GM12878 (cell line): ENCODE measurements around the gene LETMD1. TPM values are rescaled to one million over a fixed set of nuclear protein-coding genes. Genes with fewer than 3 reads are reported as not detected.

Source experiments
- ATAC-seq: fragments of 200-7000 bp; cut with Tn5 transposase; 3 replicates; pipeline ENCODE4 v1.9.1; 2020; ENCODE audit warnings: mild to moderate bottlenecking, moderate library complexity
- BruUV-seq: library from RNA; stranded (reverse); fragments of 400-500 nt; replicated peaks from 2 replicates; lab custom pipeline; 2021; lab: Mats Ljungman, UMichigan
- CTCF ChIA-PET: fragments of 300-600 bp; sonication (Branson Sonifier 250); formaldehyde crosslinking; extraction: SDS; loops from one replicate; lab custom pipeline; 2021; ENCODE audit warnings: inconsistent platforms; lab: Yijun Ruan, JAX
- POLR2A ChIA-PET: fragments of 350-600 bp; formaldehyde crosslinking; extraction: SDS; loops from one replicate; lab custom pipeline; 2021; ENCODE audit warnings: inconsistent platforms; lab: Charles Lee
- RAD21 ChIA-PET: fragments of 300-600 bp; sonication (Branson Sonifier 250); formaldehyde crosslinking; loops from one replicate; lab custom pipeline; 2023; ENCODE audit warnings: antibody characterized with exemption; ENCODE audit not compliant: unreplicated experiment; lab: Charles Lee
- SMC1A ChIA-PET: fragments of 300-600 bp; sonication (Branson Sonifier 250); formaldehyde crosslinking; loops from one replicate; lab custom pipeline; 2023; ENCODE audit not compliant: unreplicated experiment, uncharacterized antibody; lab: Charles Lee
- DNase-seq: peaks from one replicate; pipeline ENCODE4 v3.0.0-alpha.2; 2011; ENCODE audit warnings: low read depth, low spot score
- FAIRE-seq: peaks from 3 replicates; lab custom pipeline; 2011; peaks lifted over from hg19 to GRCh38; lab: Jason Lieb, UNC
- H2AFZ ChIP-seq: 2 replicates; pipeline ENCODE4 v1.6.0; 2011; ENCODE audit warnings: low read depth, low read length, control low read depth; ENCODE audit not compliant: control insufficient read depth
- H3K27ac ChIP-seq: 2 replicates; pipeline ENCODE4 v1.5.1; 2011; ENCODE audit warnings: control low read depth; ENCODE audit not compliant: control insufficient read depth, insufficient read depth
- H3K27me3 ChIP-seq, 2 experiments: replicated peaks in 1 of 2; 2 replicates each; pipeline versions ENCODE4 v1.6.0 to v1.6.1; 2011; ENCODE audit warnings: low read length in 1 of 2; ENCODE audit not compliant: control insufficient read depth in 2 of 2, insufficient read depth in 2 of 2
- H3K36me3 ChIP-seq, 2 experiments: 2 replicates each; pipeline ENCODE4 v1.5.1; 2011; ENCODE audit warnings: low read length in 1 of 2; ENCODE audit not compliant: control insufficient read depth in 2 of 2, insufficient read depth in 2 of 2
- H3K4me1 ChIP-seq: 2 replicates; pipeline ENCODE4 v1.6.1; 2011; ENCODE audit warnings: mild to moderate bottlenecking, low read length, moderate library complexity, mixed read lengths; ENCODE audit not compliant: control insufficient read depth, insufficient read depth
- H3K4me2 ChIP-seq: 2 replicates; pipeline ENCODE4 v1.6.0; 2011; ENCODE audit warnings: control low read depth; ENCODE audit not compliant: control insufficient read depth, insufficient read depth
- H3K4me3 ChIP-seq: fragments of 200-600 bp; sonication (generic); 2 replicates; pipeline ENCODE4 v1.5.1; 2016
- H3K79me2 ChIP-seq: 2 replicates; pipeline ENCODE4 v1.6.0; 2011; ENCODE audit warnings: low read length; ENCODE audit not compliant: control insufficient read depth, insufficient read depth
- H3K9ac ChIP-seq: 2 replicates; pipeline ENCODE4 v1.8.0; 2011; ENCODE audit warnings: low read length, control low read depth, mixed read lengths; ENCODE audit not compliant: control insufficient read depth, insufficient read depth
- H3K9me3 ChIP-seq: replicated peaks from 3 replicates; pipeline ENCODE4 v1.5.1; 2011; ENCODE audit warnings: mild to moderate bottlenecking, low read length; ENCODE audit not compliant: control insufficient read depth, insufficient read depth
- H4K20me1 ChIP-seq: 2 replicates; pipeline ENCODE4 v1.6.0; 2011; ENCODE audit not compliant: control insufficient read depth, insufficient read depth
- IKZF2 ChIP-seq, 2 experiments: fragments of 450-650 bp; IDR thresholded peaks; 2 replicates each; pipeline ENCODE4 v1.6.1; 2017; ENCODE audit warnings: mild to moderate bottlenecking in 2 of 2, moderate library complexity in 2 of 2
- IRF4 ChIP-seq: IDR thresholded peaks from 2 replicates; pipeline ENCODE4 v1.6.1; 2011; ENCODE audit warnings: low read depth, low read length
- LARP7 ChIP-seq: fragments of 450-650 bp; IDR thresholded peaks from 2 replicates; pipeline ENCODE4 v1.6.1; 2017; ENCODE audit warnings: mild to moderate bottlenecking
- MTA3 ChIP-seq: IDR thresholded peaks from 2 replicates; pipeline ENCODE4 v1.6.1; 2012; ENCODE audit warnings: low read length, inconsistent platforms, borderline replicate concordance
- MYC ChIP-seq: IDR thresholded peaks from 2 replicates; pipeline ENCODE4 v1.6.1; 2011; ENCODE audit warnings: mild to moderate bottlenecking, low read length, moderate library complexity, inconsistent platforms; ENCODE audit not compliant: insufficient read depth, insufficient replicate concordance, insufficient read length, severe bottlenecking
- NR2F1 ChIP-seq: fragments of 450-650 bp; conservative IDR thresholded peaks from 2 replicates; pipeline ENCODE4 v1.6.1; 2017; ENCODE audit warnings: mild to moderate bottlenecking
- SP1 ChIP-seq: IDR thresholded peaks from one replicate; pipeline ENCODE4 v1.6.1; 2011; ENCODE audit warnings: low read depth, low read length
- ZNF24 ChIP-seq: fragments of 450-650 bp; IDR thresholded peaks from 2 replicates; pipeline ENCODE4 v1.6.1; 2017; ENCODE audit warnings: antibody characterized with exemption, mild to moderate bottlenecking
- WGBS: methylation state at CpG from one replicate; pipeline ENCODE4 v1.1.6; 2016; ENCODE audit warnings: low lambda C conversion rate; ENCODE audit not compliant: insufficient replicate concordance, insufficient coverage; ENCODE audit errors: missing lambda C conversion rate; 5-methylcytosine and 5-hydroxymethylcytosine counted together
- in situ Hi-C: fragments of 300-500 bp; cut with MboI; formaldehyde crosslinking; loops from 9 replicates; pipeline ENCODE4 v1.14.3; 2018; ENCODE audit warnings: mixed read lengths
- intact Hi-C: fragments of 100-400 bp; cut with micrococcal nuclease; formaldehyde crosslinking; loops from one replicate; pipeline ENCODE4 v1.14.2; 2022; ENCODE audit not compliant: unreplicated experiment
- polyA plus RNA-seq, 11 experiments: library from polyadenylated mRNA; depleted of rRNA in 4 of 11; unstranded in 6 of 11; stranded (reverse) in 5 of 11; fragments of >200 nt; fragmentation: Nextera tagmentation in 4 of 11; fragmentation: Illumina TruSeq in 1 of 11; extraction: Ambion mirVana in 4 of 11; extraction: Trizol in 1 of 11; gene quantifications; 1 replicate in 1 of 11; 2 replicates in 10 of 11; pipeline versions ENCODE4 v1.2.1 to v1.2.3, GENCODE V29; 2011 to 2016; ENCODE audit warnings: inconsistent platforms in 2 of 11, missing spikeins in 2 of 11, low read depth in 1 of 11
- total RNA-seq, 4 experiments: library from RNA; depleted of rRNA in 3 of 4; stranded (reverse); fragments of >200 nt in 3 of 4; fragmentation: Illumina TruSeq in 1 of 4; extraction: Trizol in 1 of 4; gene quantifications; 2 replicates each; pipeline versions ENCODE4 v1.2.1 to v1.2.3, GENCODE V29; 2013 to 2021
- TF ChIP-seq, protein P1 (sequence below): fragments of 450-650 bp; conservative IDR thresholded peaks from 2 replicates; pipeline ENCODE4 v1.6.1; 2017; ENCODE audit warnings: mild to moderate bottlenecking, moderate library complexity
- TF ChIP-seq, protein P2 (sequence below): IDR thresholded peaks from 2 replicates; pipeline ENCODE4 v1.6.1; 2012; ENCODE audit warnings: low read depth, low read length, improper control_type of control experiment
- TF ChIP-seq, protein P3 (sequence below): fragments of 450-650 bp; IDR thresholded peaks from 2 replicates; pipeline ENCODE4 v1.6.1; 2016; ENCODE audit warnings: mild to moderate bottlenecking, moderate library complexity, borderline replicate concordance
- TF ChIP-seq, protein P4 (sequence below): IDR thresholded peaks from 2 replicates; pipeline ENCODE4 v1.6.1; 2012; ENCODE audit warnings: low read depth, low read length, improper control_type of control experiment

LETMD1 gene
- total and polyA plus RNA-seq, 10 of the 15 experiments (the other 5 are each of a cell fraction or from before 2014, with no cell fraction given) = 30.3 to 116 (median 51.5) TPM

DNA sequence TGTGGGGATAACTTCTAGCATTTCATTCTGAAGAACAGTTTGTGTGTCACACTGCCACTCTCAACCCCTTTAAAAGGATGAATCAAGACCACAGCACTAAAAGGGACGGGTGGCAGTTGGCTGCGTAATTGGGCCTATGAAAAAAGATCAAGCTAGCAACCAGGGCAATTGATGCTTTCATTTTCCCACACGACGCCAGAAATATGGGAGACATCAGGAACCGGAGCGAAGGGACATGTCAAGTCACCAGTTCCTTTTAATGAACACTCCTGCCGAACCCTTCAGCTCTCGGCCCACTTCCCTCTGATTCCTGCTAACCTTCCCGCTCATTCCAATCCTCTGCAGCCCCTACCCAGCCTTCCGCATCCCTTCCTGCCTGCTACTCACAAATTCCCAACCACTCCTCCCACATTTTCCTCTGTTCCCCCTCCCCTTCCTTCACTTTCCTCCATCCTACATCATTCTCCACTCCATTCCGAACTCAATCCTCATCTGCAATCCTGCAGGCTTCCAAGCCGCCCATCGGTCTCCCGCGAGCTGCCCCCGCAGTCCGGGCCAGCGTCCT lies 34.5 kb downstream of the LETMD1 start (continued):
- TF ChIP-seq IRF4 = no peak

DNA sequence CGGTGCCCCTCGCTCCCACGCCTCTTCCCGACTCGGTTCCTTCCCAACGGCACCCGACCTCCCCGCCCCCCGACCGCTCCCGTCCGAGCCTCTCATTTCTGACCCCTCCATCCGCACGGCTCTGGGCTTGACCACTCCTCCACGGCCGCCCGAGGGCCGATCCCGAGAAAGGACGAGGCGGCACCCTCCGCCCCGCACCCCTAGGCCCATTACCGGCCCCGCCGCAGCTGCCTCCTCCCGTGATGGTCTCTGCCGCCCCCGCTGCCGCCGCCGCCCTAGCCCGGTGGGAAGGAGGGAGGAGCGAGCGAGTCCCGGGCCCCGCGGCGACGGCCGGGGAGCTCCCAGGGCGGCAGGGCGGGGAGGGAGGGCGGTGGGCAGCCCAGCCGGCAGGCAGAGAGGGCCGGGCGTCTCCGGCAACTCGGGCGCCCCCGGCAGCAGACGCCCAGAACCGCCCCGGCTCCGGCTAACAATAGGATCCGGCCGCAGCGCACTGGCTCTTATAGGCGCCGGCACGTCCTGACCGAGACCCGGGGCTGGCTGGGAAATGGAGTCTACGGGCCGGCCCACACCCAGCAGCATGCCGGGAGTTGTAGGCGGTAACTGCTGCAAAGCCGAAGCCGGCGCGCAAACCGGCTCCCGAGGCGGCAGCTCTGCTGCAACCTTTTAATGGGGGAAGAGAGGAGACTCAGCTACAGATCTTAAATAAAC lies 35.2 kb downstream of the LETMD1 start, which contains the start of gene CSRNP2:
Gene CSRNP2, minus strand, starts transcription at position 471 of the 708 bp plus-strand sequence. CDS start 7,035 bp downstream, outside the sequence.
- H4K20me1 ChIP-seq = no peaks in the 10 kb centered on the region
- no peaks in the 10 kb centered on the region for H3K27me3 ChIP-seq
- DNase-seq (peak; percentile 59), FAIRE-seq (peak; percentile 31), ATAC-seq (peak; percentile 99)
- peak within 1 kb of the TSS; percentile 83 for H3K4me3 ChIP-seq
- H3K9ac ChIP-seq = peak within 1 kb of the TSS; percentile 75
- H2AFZ ChIP-seq = peak within 1 kb of the TSS; percentile 72
- H3K27ac ChIP-seq = peak within 1 kb of the TSS; percentile 18; the same call in 1 of the 2 replicates
- H3K4me1 ChIP-seq = peaks cover 5% of the 10 kb centered on the region; the same call in 1 of the 2 replicates
- in situ Hi-C loops (no loop called here), intact Hi-C loops (loop anchor here (2.0 kb wide), 1 partner anchor 34 kb away; the partner anchor contains the start of gene LETMD1)
- no TSS peak for BruUV-seq
- POLR2A ChIA-PET = interaction anchor here (0.6 to 2.4 kb wide), 12 partner anchors 9 to 680 kb away, joined by 3 to 7 read pairs (median 4); partner anchors contain the start of genes DAZAP2, POU6F1 and SLC11A2
- no peaks in the 10 kb centered on the region for H3K36me3 ChIP-seq
- SMC1A ChIA-PET = interaction anchor here (0.6 to 1.5 kb wide), 2 partner anchors 35 to 257 kb away, joined by 3 to 4 read pairs; partner anchors contain the start of gene LETMD1
- CTCF ChIA-PET = interaction anchor here (0.6 to 1.7 kb wide), 3 partner anchors 96 to 1080 kb away, joined by 3 to 10 read pairs (median 3); no protein-coding TSS in a partner anchor
- WGBS = under 1% methylated on average over 57 of the region's 74 CpGs
- no peaks in the 10 kb centered on the region; the same call in 1 of the 2 replicates for H3K79me2 ChIP-seq
- H3K9me3 ChIP-seq = no peaks in the 10 kb centered on the region
- H3K4me2 ChIP-seq = peak within 1 kb of the TSS; percentile 97
- RAD21 ChIA-PET = interaction anchor here (1.6 kb wide), 1 partner anchor 105 kb away, joined by 5 read pairs; no protein-coding TSS in a partner anchor
- TF ChIP-seq, protein P1, sequence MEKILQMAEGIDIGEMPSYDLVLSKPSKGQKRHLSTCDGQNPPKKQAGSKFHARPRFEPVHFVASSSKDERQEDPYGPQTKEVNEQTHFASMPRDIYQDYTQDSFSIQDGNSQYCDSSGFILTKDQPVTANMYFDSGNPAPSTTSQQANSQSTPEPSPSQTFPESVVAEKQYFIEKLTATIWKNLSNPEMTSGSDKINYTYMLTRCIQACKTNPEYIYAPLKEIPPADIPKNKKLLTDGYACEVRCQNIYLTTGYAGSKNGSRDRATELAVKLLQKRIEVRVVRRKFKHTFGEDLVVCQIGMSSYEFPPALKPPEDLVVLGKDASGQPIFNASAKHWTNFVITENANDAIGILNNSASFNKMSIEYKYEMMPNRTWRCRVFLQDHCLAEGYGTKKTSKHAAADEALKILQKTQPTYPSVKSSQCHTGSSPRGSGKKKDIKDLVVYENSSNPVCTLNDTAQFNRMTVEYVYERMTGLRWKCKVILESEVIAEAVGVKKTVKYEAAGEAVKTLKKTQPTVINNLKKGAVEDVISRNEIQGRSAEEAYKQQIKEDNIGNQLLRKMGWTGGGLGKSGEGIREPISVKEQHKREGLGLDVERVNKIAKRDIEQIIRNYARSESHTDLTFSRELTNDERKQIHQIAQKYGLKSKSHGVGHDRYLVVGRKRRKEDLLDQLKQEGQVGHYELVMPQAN = peak; percentile 88
- TF ChIP-seq LARP7 (peak; percentile 92), IKZF2 (IDR thresholded peaks at IDR 0.05) (peak in 1 of 2 experiments; percentile 27; a peak in 3 of 4 replicates), SP1 (no peak), ZNF24 (no peak), MYC (no peak), MTA3 (no peak; the same call in 1 of the 2 replicates), NR2F1 (peak; percentile 64)
- TF ChIP-seq, protein P2, sequence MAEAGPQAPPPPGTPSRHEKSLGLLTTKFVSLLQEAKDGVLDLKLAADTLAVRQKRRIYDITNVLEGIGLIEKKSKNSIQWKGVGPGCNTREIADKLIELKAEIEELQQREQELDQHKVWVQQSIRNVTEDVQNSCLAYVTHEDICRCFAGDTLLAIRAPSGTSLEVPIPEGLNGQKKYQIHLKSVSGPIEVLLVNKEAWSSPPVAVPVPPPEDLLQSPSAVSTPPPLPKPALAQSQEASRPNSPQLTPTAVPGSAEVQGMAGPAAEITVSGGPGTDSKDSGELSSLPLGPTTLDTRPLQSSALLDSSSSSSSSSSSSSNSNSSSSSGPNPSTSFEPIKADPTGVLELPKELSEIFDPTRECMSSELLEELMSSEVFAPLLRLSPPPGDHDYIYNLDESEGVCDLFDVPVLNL = peak; percentile 60; the same call in 1 of the 2 replicates
- TF ChIP-seq, protein P3, sequence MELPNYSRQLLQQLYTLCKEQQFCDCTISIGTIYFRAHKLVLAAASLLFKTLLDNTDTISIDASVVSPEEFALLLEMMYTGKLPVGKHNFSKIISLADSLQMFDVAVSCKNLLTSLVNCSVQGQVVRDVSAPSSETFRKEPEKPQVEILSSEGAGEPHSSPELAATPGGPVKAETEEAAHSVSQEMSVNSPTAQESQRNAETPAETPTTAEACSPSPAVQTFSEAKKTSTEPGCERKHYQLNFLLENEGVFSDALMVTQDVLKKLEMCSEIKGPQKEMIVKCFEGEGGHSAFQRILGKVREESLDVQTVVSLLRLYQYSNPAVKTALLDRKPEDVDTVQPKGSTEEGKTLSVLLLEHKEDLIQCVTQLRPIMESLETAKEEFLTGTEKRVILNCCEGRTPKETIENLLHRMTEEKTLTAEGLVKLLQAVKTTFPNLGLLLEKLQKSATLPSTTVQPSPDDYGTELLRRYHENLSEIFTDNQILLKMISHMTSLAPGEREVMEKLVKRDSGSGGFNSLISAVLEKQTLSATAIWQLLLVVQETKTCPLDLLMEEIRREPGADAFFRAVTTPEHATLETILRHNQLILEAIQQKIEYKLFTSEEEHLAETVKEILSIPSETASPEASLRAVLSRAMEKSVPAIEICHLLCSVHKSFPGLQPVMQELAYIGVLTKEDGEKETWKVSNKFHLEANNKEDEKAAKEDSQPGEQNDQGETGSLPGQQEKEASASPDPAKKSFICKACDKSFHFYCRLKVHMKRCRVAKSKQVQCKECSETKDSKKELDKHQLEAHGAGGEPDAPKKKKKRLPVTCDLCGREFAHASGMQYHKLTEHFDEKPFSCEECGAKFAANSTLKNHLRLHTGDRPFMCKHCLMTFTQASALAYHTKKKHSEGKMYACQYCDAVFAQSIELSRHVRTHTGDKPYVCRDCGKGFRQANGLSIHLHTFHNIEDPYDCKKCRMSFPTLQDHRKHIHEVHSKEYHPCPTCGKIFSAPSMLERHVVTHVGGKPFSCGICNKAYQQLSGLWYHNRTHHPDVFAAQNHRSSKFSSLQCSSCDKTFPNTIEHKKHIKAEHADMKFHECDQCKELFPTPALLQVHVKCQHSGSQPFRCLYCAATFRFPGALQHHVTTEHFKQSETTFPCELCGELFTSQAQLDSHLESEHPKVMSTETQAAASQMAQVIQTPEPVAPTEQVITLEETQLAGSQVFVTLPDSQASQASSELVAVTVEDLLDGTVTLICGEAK = peak; percentile 68; the same call in 1 of the 2 replicates
- TF ChIP-seq, protein P4, sequence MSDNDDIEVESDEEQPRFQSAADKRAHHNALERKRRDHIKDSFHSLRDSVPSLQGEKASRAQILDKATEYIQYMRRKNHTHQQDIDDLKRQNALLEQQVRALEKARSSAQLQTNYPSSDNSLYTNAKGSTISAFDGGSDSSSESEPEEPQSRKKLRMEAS = peak; percentile 56; the same call in 1 of the 2 replicates
